ENCODE data around the gene TTC38.

DNA sequence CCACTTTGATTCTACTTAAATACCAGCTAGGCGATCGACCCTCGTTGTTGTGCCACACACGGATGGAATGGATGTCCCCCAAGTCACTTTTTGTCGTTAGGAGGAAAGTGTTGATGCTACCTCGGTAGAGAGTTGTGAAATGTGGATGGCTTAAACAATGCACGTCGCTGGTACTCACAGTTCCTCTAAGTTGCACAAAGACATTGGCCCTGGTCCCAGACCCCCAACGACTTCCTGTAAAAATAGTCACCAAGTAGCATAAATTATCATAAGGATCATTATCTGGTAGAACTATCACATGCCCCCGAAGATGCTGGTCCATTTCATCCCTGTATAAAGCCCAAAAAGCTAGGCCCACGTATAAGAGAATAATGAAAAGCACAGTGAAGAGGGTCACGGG lies 8.4 kb upstream of the TTC38 start:
- TF ChIP-seq EZH2 (IDR thresholded peaks at IDR 0.05; ENCODE audit: low read length, unreplicated experiment) (no peak), EZH2phosphoT487 (IDR thresholded peaks at IDR 0.05; ENCODE audit: borderline replicate concordance, low read length) (no peak)
- TF ChIP-seq, protein P1, sequence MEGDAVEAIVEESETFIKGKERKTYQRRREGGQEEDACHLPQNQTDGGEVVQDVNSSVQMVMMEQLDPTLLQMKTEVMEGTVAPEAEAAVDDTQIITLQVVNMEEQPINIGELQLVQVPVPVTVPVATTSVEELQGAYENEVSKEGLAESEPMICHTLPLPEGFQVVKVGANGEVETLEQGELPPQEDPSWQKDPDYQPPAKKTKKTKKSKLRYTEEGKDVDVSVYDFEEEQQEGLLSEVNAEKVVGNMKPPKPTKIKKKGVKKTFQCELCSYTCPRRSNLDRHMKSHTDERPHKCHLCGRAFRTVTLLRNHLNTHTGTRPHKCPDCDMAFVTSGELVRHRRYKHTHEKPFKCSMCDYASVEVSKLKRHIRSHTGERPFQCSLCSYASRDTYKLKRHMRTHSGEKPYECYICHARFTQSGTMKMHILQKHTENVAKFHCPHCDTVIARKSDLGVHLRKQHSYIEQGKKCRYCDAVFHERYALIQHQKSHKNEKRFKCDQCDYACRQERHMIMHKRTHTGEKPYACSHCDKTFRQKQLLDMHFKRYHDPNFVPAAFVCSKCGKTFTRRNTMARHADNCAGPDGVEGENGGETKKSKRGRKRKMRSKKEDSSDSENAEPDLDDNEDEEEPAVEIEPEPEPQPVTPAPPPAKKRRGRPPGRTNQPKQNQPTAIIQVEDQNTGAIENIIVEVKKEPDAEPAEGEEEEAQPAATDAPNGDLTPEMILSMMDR (conservative IDR thresholded peaks at IDR 0.05; ENCODE audit: low read depth, low read length): no peak

Data from PC-3 (cell line).